Left ventricle myocardium inferior (tissue), 1 donor: ENCODE measurements around the gene MBD5. TPM values are rescaled to one million over a fixed set of nuclear protein-coding genes. Genes with fewer than 3 reads are reported as not detected.

Experiments used
- DNase-seq: peaks from one replicate; pipeline ENCODE4 v3.0.0-alpha.2; 2020
- H3K27ac ChIP-seq: fragments of 200-600 bp; replicated peaks from 2 replicates; pipeline ENCODE4 v1.8.0; 2021
- H3K27me3 ChIP-seq: fragments of 200-600 bp; 2 replicates; pipeline ENCODE4 v1.8.0; 2021; ENCODE audit warnings: low read depth
- H3K36me3 ChIP-seq: fragments of 200-600 bp; 2 replicates; pipeline ENCODE4 v1.8.0; 2021
- H3K4me1 ChIP-seq: fragments of 200-600 bp; 2 replicates; pipeline ENCODE4 v1.8.0; 2021
- H3K4me3 ChIP-seq: fragments of 200-600 bp; 2 replicates; pipeline ENCODE4 v1.8.0; 2021; ENCODE audit warnings: mild to moderate bottlenecking, moderate library complexity
- H3K9me3 ChIP-seq: fragments of 200-600 bp; replicated peaks from 2 replicates; pipeline ENCODE4 v1.8.0; 2021
- CTCF ChIP-seq: fragments of 200-600 bp; IDR thresholded peaks from 2 replicates; pipeline ENCODE4 v1.8.0; 2021; ENCODE audit warnings: antibody characterized with exemption, mild to moderate bottlenecking, borderline replicate concordance
- intact Hi-C: fragments of 100-400 bp; cut with micrococcal nuclease; formaldehyde crosslinking; loops from one replicate; pipeline ENCODE4 v1.11.0; 2022
- total RNA-seq: library from RNA; stranded (reverse); fragmentation: NEBNext Ultra II Directional; extraction: Animal tissue kit (Norgen Biotek cat#: 25700); gene quantifications from one replicate; pipeline ENCODE4 v1.2.1, GENCODE V29; 2021
- donor health status: DM: no; HTN: yes; CAD: no; lungs with severe emphysema.

MBD5 gene
- total RNA-seq, 1 donor from 2014 or later: 21.9 TPM

DNA sequence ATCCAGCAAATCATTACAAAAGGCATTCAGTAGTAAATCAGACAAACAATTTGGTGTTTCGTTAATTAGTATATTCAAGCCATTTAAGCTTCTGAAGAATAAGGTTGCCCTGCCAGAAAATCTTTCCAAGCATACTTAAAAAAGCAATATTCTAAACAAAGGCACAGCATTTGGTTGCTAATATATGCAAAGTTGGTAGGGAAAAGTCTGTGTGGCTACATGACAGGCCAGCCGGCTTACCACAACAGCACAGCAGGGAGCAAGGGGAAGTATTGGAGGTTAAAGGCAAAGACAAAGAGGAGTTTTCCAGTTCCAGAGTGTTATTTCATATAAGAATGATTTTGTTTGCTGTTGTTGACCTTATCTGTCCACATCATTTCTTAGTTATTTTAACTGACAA is 282.3 kb downstream of the MBD5 start:
- Histone ChIP-seq H3K27me3 (no peaks in the 10 kb centered on the region), H3K4me1 (peaks cover 5% of the 10 kb centered on the region), H3K4me3 (no peak overlapping the region), H3K27ac (no peak overlapping the region), H3K36me3 (no peaks in the 10 kb centered on the region), H3K9me3 (peaks cover 5% of the 10 kb centered on the region)
- intact Hi-C loops: no loop called here
- no peak for DNase-seq
- no peak for TF ChIP-seq CTCF

DNA sequence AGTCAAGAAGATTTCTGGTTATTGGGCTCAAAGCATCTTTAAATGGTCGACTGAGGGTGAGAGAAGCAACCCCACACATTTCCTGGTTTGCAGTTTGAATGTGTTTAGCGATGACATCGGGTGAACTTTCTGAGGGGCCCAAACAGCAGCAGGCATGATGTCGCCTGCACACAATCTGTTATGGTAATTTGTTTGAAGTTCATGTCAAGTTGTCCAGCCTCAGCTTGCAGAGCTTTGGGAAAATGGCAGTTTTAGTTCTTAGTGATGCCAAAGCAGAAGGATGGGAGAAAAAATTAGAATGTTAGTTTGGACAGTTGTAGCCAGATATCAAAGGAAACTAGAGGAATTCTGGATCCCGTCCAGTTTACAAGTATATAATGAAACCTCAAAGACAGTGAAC is 284.6 kb downstream of the MBD5 start:
- intact Hi-C loops: no loop called here
- Histone ChIP-seq H3K9me3 (peaks cover 10% of the 10 kb centered on the region), H3K27ac (no peak overlapping the region), H3K27me3 (no peaks in the 10 kb centered on the region), H3K4me1 (peaks cover 4% of the 10 kb centered on the region), H3K4me3 (no peak overlapping the region), H3K36me3 (no peaks in the 10 kb centered on the region)
- no peak for DNase-seq
- no peak for TF ChIP-seq CTCF

DNA sequence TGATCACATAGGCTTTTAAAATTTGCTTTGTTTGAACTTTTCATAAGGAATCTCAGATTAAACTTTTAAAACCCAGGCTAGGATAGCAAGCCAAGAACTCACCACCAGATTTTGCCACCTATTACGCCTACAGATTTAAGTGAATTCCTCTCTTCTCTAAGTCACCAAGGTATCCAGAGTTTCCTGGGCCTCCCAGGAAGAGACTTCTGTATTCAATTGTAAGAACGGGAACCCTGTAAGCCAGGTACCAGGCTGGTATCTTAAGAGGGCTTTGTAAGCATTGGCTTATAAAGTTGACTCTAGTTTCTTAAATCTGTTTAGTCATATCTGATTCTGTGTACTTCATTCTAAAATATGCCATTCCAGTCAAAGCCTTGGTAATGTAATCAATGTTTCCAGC is 285.1 kb downstream of the MBD5 start:
- no peak for TF ChIP-seq CTCF
- H3K4me1 ChIP-seq: no peaks in the 10 kb centered on the region
- H3K9me3 ChIP-seq: peaks cover 10% of the 10 kb centered on the region
- no peak for DNase-seq
- no peak overlapping the region for H3K27ac ChIP-seq
- no peak overlapping the region for H3K4me3 ChIP-seq
- H3K27me3 ChIP-seq: no peaks in the 10 kb centered on the region
- intact Hi-C loops: no loop called here
- H3K36me3 ChIP-seq: no peaks in the 10 kb centered on the region

DNA sequence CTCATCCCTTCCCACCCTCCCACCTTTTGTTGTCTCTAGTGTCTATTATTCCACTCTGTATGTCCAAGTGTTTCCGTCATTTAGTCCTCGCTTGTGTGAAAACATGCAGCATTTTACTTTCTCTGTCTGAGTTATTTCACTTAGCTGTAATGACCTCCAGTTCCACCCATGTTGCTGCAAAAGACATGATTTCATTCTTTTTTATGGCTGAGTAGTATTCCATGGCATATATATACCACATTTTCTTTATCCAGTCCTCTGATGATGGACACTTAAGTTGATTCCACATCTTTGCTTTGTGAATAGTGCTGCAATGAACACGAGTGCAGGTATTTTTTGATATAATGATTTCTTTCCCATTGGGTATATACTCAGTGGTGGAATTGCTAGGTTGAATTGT is 296.7 kb downstream of the MBD5 start:
- H3K36me3 ChIP-seq: peaks cover 6% of the 10 kb centered on the region
- no peaks in the 10 kb centered on the region for H3K27me3 ChIP-seq
- no peak overlapping the region for H3K4me3 ChIP-seq
- intact Hi-C loops: no loop called here
- no peak for DNase-seq
- peaks cover 13% of the 10 kb centered on the region for H3K4me1 ChIP-seq
- TF ChIP-seq CTCF: no peak
- H3K27ac ChIP-seq: no peak overlapping the region
- H3K9me3 ChIP-seq: peaks cover 9% of the 10 kb centered on the region

- intact Hi-C loops: no loop called here
- no peak for TF ChIP-seq CTCF
- no peak overlapping the region for H3K27ac ChIP-seq
- H3K9me3 ChIP-seq: peaks cover 11% of the 10 kb centered on the region
- H3K27me3 ChIP-seq: no peaks in the 10 kb centered on the region
- H3K36me3 ChIP-seq: peaks cover 23% of the 10 kb centered on the region
- no peak for DNase-seq
- no peaks in the 10 kb centered on the region for H3K4me1 ChIP-seq
- H3K4me3 ChIP-seq: no peak overlapping the region
These were observed 317.6 kb downstream of the MBD5 start for GRCh38 chr2:148338541-148338940.

DNA sequence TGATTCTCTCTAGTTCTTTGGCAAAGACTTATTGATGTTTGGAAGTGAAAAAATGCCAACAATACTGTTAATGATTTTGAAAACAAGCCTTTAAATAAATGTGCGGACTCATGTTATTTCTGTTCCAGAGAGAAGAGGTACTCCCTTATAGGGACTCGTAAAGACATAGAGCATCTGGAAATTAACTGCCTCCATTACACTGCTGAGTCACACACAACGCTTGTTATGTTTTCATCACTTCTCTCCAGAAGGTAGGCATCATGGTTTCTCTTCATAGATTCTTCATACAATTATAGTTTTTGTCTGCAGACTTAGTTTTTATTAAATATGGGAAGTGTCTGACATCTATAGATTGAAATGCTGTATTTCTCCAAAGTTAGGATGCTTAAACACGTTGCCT is 321.2 kb downstream of the MBD5 start:
- Histone ChIP-seq H3K4me3 (no peak overlapping the region), H3K4me1 (no peaks in the 10 kb centered on the region), H3K27ac (no peak overlapping the region), H3K36me3 (peaks cover 15% of the 10 kb centered on the region), H3K27me3 (no peaks in the 10 kb centered on the region), H3K9me3 (peaks cover 17% of the 10 kb centered on the region)
- intact Hi-C loops: no loop called here
- TF ChIP-seq CTCF: no peak
- no peak for DNase-seq
